Hematopoietic multipotent progenitor cell (in vitro differentiated cells): ENCODE measurements around the gene GPAT3. TPM values are rescaled to one million over a fixed set of nuclear protein-coding genes. Genes with fewer than 3 reads are reported as not detected.
"Not testable (repeated sequence)": the region's sequence is repeated elsewhere in the genome, so short reads cannot be mapped to it uniquely, and the experiment has no call there.

Experiments
- DNase-seq, 3 donors: peaks; one replicate each; pipeline ENCODE4 v3.0.0-alpha.2; 2011 to 2015; ENCODE audit warnings: low read depth in 2 of 3, low spot score in 2 of 3
- total RNA-seq: library from RNA; depleted of rRNA; stranded (reverse); fragments of >200 nt; gene quantifications from one replicate; pipeline ENCODE4 v1.2.3, GENCODE V29; 2012

Gene GPAT3
- 19.4 TPM for total RNA-seq

GRCh38 chr4:83535520-83536361 lies at the start of gene GPAT3:
Gene GPAT3 (plus strand): TSS chr4:83536108. CDS start chr4:83536623, 515 bp downstream.
- DNase-seq = peak; percentile 29 to 83 (median 64)

GRCh38 chr4:83486457-83487129 lies 49.3 kb upstream of the GPAT3 start:
- DNase-seq = no peak

GRCh38 chr4:83489711-83490326 lies 46.1 kb upstream of the GPAT3 start:
- DNase-seq = no peak

- peak in 2 of 3 donors; percentile 29 to 46 for DNase-seq
Measured at GRCh38 chr4:83490876-83491450, 44.9 kb upstream of the GPAT3 start.

GRCh38 chr4:83496085-83496917 lies 39.6 kb upstream of the GPAT3 start:
- DNase-seq = not testable (repeated sequence)

- no peak for DNase-seq
Measured at GRCh38 chr4:83498187-83498586, 37.7 kb upstream of the GPAT3 start.

GRCh38 chr4:83501671-83502070 lies 34.2 kb upstream of the GPAT3 start:
- DNase-seq = not testable (repeated sequence)

GRCh38 chr4:83503974-83504373 lies 31.9 kb upstream of the GPAT3 start:
- no peak for DNase-seq

- DNase-seq = no peak
Measured at GRCh38 chr4:83504503-83504902, 31.4 kb upstream of the GPAT3 start.

GRCh38 chr4:83504996-83505395 lies 30.9 kb upstream of the GPAT3 start:
- no peak for DNase-seq

- DNase-seq = peak in 2 of 3 donors; percentile 54 to 80
Measured at GRCh38 chr4:83509156-83509585, 26.7 kb upstream of the GPAT3 start.

GRCh38 chr4:83510442-83510841 lies 25.5 kb upstream of the GPAT3 start:
- DNase-seq = no peak

- no peak for DNase-seq
Measured at GRCh38 chr4:83516042-83516772, 19.7 kb upstream of the GPAT3 start.

GRCh38 chr4:83522239-83522638 lies 13.7 kb upstream of the GPAT3 start:
- DNase-seq = no peak

- DNase-seq = no peak
Measured at GRCh38 chr4:83527671-83528070, 8.2 kb upstream of the GPAT3 start.

- DNase-seq = peak in 1 of 3 donors; percentile 24
Measured at GRCh38 chr4:83536362-83537272, 709 bp downstream of the GPAT3 start.

GRCh38 chr4:83542225-83542624 lies 6.3 kb downstream of the GPAT3 start:
- no peak for DNase-seq

- DNase-seq = no peak
Measured at GRCh38 chr4:83546786-83547185, 10.9 kb downstream of the GPAT3 start.
